GM12875 (cell line): ENCODE measurements around the gene DERA.
"Not testable (repeated sequence)": the region's sequence is repeated elsewhere in the genome, so short reads cannot be mapped to it uniquely, and the experiment has no call there.

Source experiments
- H3K4me3 ChIP-seq: one replicate; pipeline ENCODE4 v1.5.1; 2011; ENCODE audit warnings: low read depth, low read length, control low read depth
- CTCF ChIP-seq: IDR thresholded peaks from 2 replicates; pipeline ENCODE4 v1.5.1; 2011; ENCODE audit warnings: low read depth, mild to moderate bottlenecking, control low read depth, inconsistent platforms, low read length, moderate library complexity, borderline replicate concordance; ENCODE audit not compliant: insufficient read depth

The DERA gene

GRCh38 chr12:15910864-15911721 lies at the start of gene DERA:
TSS of gene DERA (plus strand) at chr12:15911332. CDS start at chr12:15911384, 52 bp downstream.
- no peak for TF ChIP-seq CTCF

GRCh38 chr12:15861404-15861803 lies 49.7 kb upstream of the DERA start:
- no peak overlapping the region for H3K4me3 ChIP-seq
- no peak for TF ChIP-seq CTCF

More at GRCh38 chr12:15910864-15911721, at the start of gene DERA:
- peak within 1 kb of the TSS; percentile 90 for H3K4me3 ChIP-seq

- H3K4me3 ChIP-seq: no peak overlapping the region
- no peak for TF ChIP-seq CTCF
Measured at GRCh38 chr12:15862840-15863239, 48.3 kb upstream of the DERA start.

GRCh38 chr12:15863372-15863771 lies 47.8 kb upstream of the DERA start:
- no peak overlapping the region for H3K4me3 ChIP-seq
- TF ChIP-seq CTCF: no peak

GRCh38 chr12:15863984-15864383 lies 47.1 kb upstream of the DERA start:
- H3K4me3 ChIP-seq: no peak overlapping the region
- no peak for TF ChIP-seq CTCF

GRCh38 chr12:15868186-15868585 lies 42.9 kb upstream of the DERA start:
- H3K4me3 ChIP-seq: no peak overlapping the region
- TF ChIP-seq CTCF: no peak

GRCh38 chr12:15873556-15873955 lies 37.6 kb upstream of the DERA start:
- H3K4me3 ChIP-seq: no peak overlapping the region
- TF ChIP-seq CTCF: no peak

- not testable (repeated sequence) for H3K4me3 ChIP-seq
Measured at GRCh38 chr12:15874556-15875145, 36.5 kb upstream of the DERA start.
